Panc1 (cell line): ENCODE results near the gene ALOX12B. TPM values are rescaled to one million over a fixed set of nuclear protein-coding genes. Genes with fewer than 3 reads are reported as not detected.

Experiments used
- ATAC-seq: fragments of 200-7000 bp; cut with Tn5 transposase; 2 replicates; pipeline ENCODE4 v1.9.1; 2020; ENCODE audit warnings: mild to moderate bottlenecking, moderate library complexity
- BruUV-seq: library from RNA; stranded (reverse); fragments of 400-500 nt; replicated peaks from 2 replicates; lab custom pipeline; 2021; lab: Mats Ljungman, UMichigan
- CTCF ChIA-PET: fragments of 300-600 bp; sonication (Branson Sonifier 250); formaldehyde crosslinking; loops from one replicate; lab custom pipeline; 2022; ENCODE audit warnings: antibody characterized with exemption; lab: Charles Lee
- POLR2A ChIA-PET: fragments of 300-600 bp; sonication (Branson Sonifier 250); formaldehyde crosslinking; loops from one replicate; lab custom pipeline; 2022; ENCODE audit warnings: antibody characterized with exemption; lab: Charles Lee
- DNase-seq: peaks from one replicate; pipeline ENCODE4 v3.0.0-alpha.2; 2010; ENCODE audit warnings: low read depth, low spot score
- H3K27ac ChIP-seq: 2 replicates; pipeline ENCODE4 v1.5.1; 2011; ENCODE audit warnings: mild to moderate bottlenecking, low read length, inconsistent platforms
- H3K27me3 ChIP-seq: fragments of 200-500 bp; sonication (Bioruptor generic); 2 replicates; pipeline ENCODE4 v1.6.0; 2014; ENCODE audit warnings: low read length, inconsistent platforms; ENCODE audit not compliant: control insufficient read depth, insufficient read depth
- H3K36me3 ChIP-seq: fragments of 200-500 bp; sonication (Bioruptor generic); 2 replicates; pipeline ENCODE4 v1.5.1; 2014; ENCODE audit warnings: inconsistent platforms, mild to moderate bottlenecking, low read length, moderate library complexity; ENCODE audit not compliant: control insufficient read depth, insufficient read depth
- H3K4me1 ChIP-seq: 2 replicates; pipeline ENCODE4 v1.5.1; 2011; ENCODE audit warnings: inconsistent platforms, mild to moderate bottlenecking, low read length, moderate library complexity; ENCODE audit not compliant: control insufficient read depth, insufficient read depth
- H3K4me3 ChIP-seq, 2 experiments: 2 replicates each; pipeline ENCODE4 v1.5.1; 2011 to 2012; ENCODE audit warnings: low read depth in 2 of 2, low read length in 2 of 2, mild to moderate bottlenecking in 2 of 2, inconsistent platforms in 1 of 2, moderate library complexity in 1 of 2
- H3K9me3 ChIP-seq: fragments of 200-500 bp; sonication (Bioruptor generic); 2 replicates; pipeline ENCODE4 v1.5.1; 2014; ENCODE audit warnings: low read depth, mild to moderate bottlenecking, inconsistent platforms, low read length, moderate library complexity; ENCODE audit not compliant: control insufficient read depth, insufficient read depth
- CTCF ChIP-seq: fragments of 450-650 bp; IDR thresholded peaks from 2 replicates; pipeline ENCODE4 v1.5.1; 2017; ENCODE audit warnings: mild to moderate bottlenecking
- POLR2AphosphoS5 ChIP-seq: IDR thresholded peaks from 2 replicates; pipeline ENCODE4 v1.6.1; 2012; ENCODE audit warnings: mild to moderate bottlenecking, low read depth, low read length, moderate library complexity
- REST ChIP-seq, 2 experiments: IDR thresholded peaks; 2 replicates each; pipeline ENCODE4 v1.6.1; 2011 to 2012; ENCODE audit warnings: low read depth in 2 of 2, control low read depth in 1 of 2, low read length in 1 of 2, mild to moderate bottlenecking in 1 of 2, moderate library complexity in 1 of 2; ENCODE audit not compliant: insufficient read depth in 1 of 2
- SIN3A ChIP-seq: IDR thresholded peaks from 2 replicates; pipeline ENCODE4 v1.6.1; 2012; ENCODE audit warnings: low read depth, mild to moderate bottlenecking, low read length, moderate library complexity, borderline replicate concordance; ENCODE audit not compliant: insufficient read depth
- TCF7L2 ChIP-seq: IDR thresholded peaks from 2 replicates; pipeline ENCODE4 v1.6.1; 2011; ENCODE audit warnings: mild to moderate bottlenecking, low read depth, low read length, inconsistent platforms
- in situ Hi-C: cut with HindIII; loops from 2 replicates; pipeline ENCODE4 v1.10.0; 2016; ENCODE audit warnings: low sequenced_read_pairs, low pct_unique_long_range_greater_than_20kb
- intact Hi-C: fragments of 100-400 bp; cut with micrococcal nuclease; formaldehyde crosslinking; loops from one replicate; pipeline ENCODE4 v1.10.0; 2022; ENCODE audit not compliant: unreplicated experiment
- total RNA-seq: library from RNA; stranded (reverse); gene quantifications from one replicate; pipeline ENCODE4 v1.2.1, GENCODE V29; 2021; ENCODE audit not compliant: unreplicated experiment

The ALOX12B gene
- total RNA-seq, 1 experiment from 2014 or later: not detected

- CTCF ChIA-PET: interaction anchor here (0.6 to 1.5 kb wide), 4 partner anchors 24 to 176 kb away, joined by 3 to 4 read pairs (median 4); no protein-coding TSS in a partner anchor
- H3K27me3 ChIP-seq: no peaks in the 10 kb centered on the region
- POLR2A ChIA-PET: interaction anchor here (0.5 kb wide), 1 partner anchor 38 kb away, joined by 4 read pairs; no protein-coding TSS in a partner anchor
- in situ Hi-C loops: no loop called here
- no peaks in the 10 kb centered on the region for H3K4me1 ChIP-seq
- no peak overlapping the region for H3K4me3 ChIP-seq
- intact Hi-C loops: no loop called here
- peak; percentile 81 for TF ChIP-seq CTCF
- no peak for TF ChIP-seq REST (IDR thresholded peaks at IDR 0.05; ENCODE audit: insufficient read depth in 1 of 2, low read depth in 2 of 2, low read length in 1 of 2)
- TF ChIP-seq TCF7L2: 0 out of 2 replicates have a peak, but pooled peaks have one; percentile 37
- TF ChIP-seq POLR2AphosphoS5: no peak
- no peak for TF ChIP-seq SIN3A
- ATAC-seq (peak; percentile 70), DNase-seq (peak; percentile 47)
- BruUV-seq: no TSS peak
- no peaks in the 10 kb centered on the region for H3K36me3 ChIP-seq
- H3K27ac ChIP-seq: no peak overlapping the region
- H3K9me3 ChIP-seq: no peaks in the 10 kb centered on the region
Measured at GRCh38 chr17:8041249-8041928, 46.1 kb downstream of the ALOX12B start.

- CTCF ChIA-PET: no interaction called here
Measured at GRCh38 chr17:8039611-8040168, 47.8 kb downstream of the ALOX12B start.

More at GRCh38 chr17:8039611-8040168, 47.8 kb downstream of the ALOX12B start:
- no peaks in the 10 kb centered on the region for H3K4me1 ChIP-seq
- in situ Hi-C loops: no loop called here
- no peak overlapping the region for H3K4me3 ChIP-seq
- H3K27me3 ChIP-seq: no peaks in the 10 kb centered on the region
- H3K36me3 ChIP-seq: no peaks in the 10 kb centered on the region
- no peak overlapping the region for H3K27ac ChIP-seq
- TF ChIP-seq SIN3A (no peak), POLR2AphosphoS5 (no peak), REST (IDR thresholded peaks at IDR 0.05; ENCODE audit: insufficient read depth in 1 of 2, low read depth in 2 of 2, low read length in 1 of 2) (no peak), TCF7L2 (no peak), CTCF (no peak)
- DNase-seq: no peak
- H3K9me3 ChIP-seq: no peaks in the 10 kb centered on the region
- POLR2A ChIA-PET: no interaction called here
- no TSS peak for BruUV-seq
- intact Hi-C loops: no loop called here
- ATAC-seq: no peak
